Astrocyte of the spinal cord (primary cell): Measurements from ENCODE around the gene LIPG.
"Not testable (repeated sequence)": the region's sequence is repeated elsewhere in the genome, so short reads cannot be mapped to it uniquely, and the experiment has no call there.

Experiments used
- DNase-seq: peaks from one replicate; pipeline ENCODE4 v3.0.0; 2011; ENCODE audit warnings: low read depth, low spot score
- H3K4me3 ChIP-seq: 2 replicates; pipeline ENCODE4 v1.5.1; 2011; ENCODE audit warnings: low read depth, mild to moderate bottlenecking, low read length, moderate library complexity
- in situ Hi-C: cut with HindIII; loops from 2 replicates; pipeline ENCODE4 v1.10.0; 2017; ENCODE audit warnings: low sequenced_read_pairs
- TF ChIP-seq, protein P1 (sequence below): IDR thresholded peaks from 2 replicates; pipeline ENCODE4 v1.5.1; 2012; ENCODE audit warnings: low read depth, mild to moderate bottlenecking, low read length, inconsistent platforms

The LIPG gene

DNA sequence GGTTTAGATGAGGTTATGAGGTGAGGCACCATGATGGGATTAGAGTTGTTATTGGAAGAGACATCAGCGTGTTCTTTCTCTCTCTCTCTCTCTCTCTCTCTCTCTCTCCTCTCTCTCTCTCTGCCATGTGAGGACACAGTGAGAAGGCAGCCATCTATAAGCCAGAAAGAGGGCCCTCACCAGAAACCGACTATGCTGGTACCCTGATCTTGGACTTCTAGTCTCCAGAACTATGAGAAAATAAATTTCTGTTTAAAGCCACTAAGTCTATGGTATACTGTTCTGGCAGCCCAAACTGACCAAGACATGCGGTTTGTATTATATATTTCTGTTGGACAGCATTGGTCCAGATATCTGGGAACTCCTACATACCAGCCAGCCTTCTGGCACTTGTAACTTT, 3.5 kb upstream of the LIPG start:
- TF ChIP-seq, protein P1, sequence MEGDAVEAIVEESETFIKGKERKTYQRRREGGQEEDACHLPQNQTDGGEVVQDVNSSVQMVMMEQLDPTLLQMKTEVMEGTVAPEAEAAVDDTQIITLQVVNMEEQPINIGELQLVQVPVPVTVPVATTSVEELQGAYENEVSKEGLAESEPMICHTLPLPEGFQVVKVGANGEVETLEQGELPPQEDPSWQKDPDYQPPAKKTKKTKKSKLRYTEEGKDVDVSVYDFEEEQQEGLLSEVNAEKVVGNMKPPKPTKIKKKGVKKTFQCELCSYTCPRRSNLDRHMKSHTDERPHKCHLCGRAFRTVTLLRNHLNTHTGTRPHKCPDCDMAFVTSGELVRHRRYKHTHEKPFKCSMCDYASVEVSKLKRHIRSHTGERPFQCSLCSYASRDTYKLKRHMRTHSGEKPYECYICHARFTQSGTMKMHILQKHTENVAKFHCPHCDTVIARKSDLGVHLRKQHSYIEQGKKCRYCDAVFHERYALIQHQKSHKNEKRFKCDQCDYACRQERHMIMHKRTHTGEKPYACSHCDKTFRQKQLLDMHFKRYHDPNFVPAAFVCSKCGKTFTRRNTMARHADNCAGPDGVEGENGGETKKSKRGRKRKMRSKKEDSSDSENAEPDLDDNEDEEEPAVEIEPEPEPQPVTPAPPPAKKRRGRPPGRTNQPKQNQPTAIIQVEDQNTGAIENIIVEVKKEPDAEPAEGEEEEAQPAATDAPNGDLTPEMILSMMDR, result no peak
- DNase-seq, result no peak
- in situ Hi-C loops, result no loop called here
- no peak overlapping the region for H3K4me3 ChIP-seq

GRCh38 chr18:49559326-49559931, 2.4 kb upstream of the LIPG start:
- TF ChIP-seq, protein P1, result peak; percentile 55
- in situ Hi-C loops, H3K4me3 ChIP-seq: not testable (repeated sequence)
- DNase-seq, result peak; percentile 61

DNA sequence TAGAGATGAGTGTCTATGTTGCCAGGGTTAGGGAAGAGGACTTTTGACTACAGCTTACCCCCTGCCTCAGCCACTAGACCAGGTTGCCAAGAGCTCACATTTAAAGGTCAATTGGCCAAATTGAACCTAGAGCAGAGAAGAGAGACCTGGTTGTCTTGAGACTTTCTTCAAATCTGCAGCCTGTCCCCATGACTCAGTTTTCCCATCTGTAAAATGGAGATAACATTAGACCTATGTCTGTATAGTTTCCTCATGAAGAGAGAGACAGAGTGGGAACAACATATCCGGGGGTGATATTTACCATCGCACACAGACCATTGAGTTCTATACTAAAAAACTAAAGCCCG, 1.6 kb upstream of the LIPG start:
- H3K4me3 ChIP-seq, result no peak overlapping the region
- DNase-seq, result no peak
- in situ Hi-C loops, result no loop called here
- TF ChIP-seq, protein P1, result no peak

DNA sequence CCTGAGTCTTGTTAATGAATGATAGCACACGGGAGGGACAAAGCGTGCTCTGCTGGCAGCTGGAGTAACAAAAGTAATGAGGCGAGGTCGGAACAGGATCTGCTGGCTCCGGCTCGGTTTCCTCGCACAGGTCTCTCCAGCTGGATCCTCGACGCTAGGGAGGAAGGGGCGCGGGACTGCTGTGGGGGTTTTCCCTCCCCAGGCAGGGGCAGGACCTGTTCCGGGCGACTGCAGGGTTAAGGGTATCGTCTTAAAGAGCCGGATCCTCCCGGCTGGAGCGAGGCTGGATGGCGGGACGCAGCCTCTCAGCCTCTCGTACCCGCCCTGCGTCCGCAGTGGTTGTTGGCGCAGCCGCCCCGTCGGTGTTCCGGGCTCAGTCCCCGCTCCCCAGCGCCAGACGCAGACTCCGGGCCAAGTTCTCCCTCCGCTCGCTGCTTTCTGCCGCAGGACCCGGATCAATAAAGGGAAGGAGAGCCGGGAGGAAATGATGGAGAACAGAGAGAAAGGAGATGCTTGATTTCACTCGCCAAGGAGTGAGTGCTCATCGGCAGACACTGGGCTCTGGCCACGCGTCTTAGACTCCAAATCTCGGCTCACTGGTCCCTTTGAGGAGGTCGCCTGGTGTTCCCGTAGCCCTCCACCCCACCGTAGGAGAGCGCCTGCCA, 1.1 kb upstream of the LIPG start:
- peak overlapping the region; percentile 48 for H3K4me3 ChIP-seq
- no peak for DNase-seq
- in situ Hi-C loops, result no loop called here
- TF ChIP-seq, protein P1, result no peak

- peak overlapping the region; percentile 48 for H3K4me3 ChIP-seq
- TF ChIP-seq, protein P1, result no peak
- DNase-seq, result no peak
- in situ Hi-C loops, result no loop called here
Observed at GRCh38 chr18:49562481-49563129, 748 bp downstream of the LIPG start.

DNA sequence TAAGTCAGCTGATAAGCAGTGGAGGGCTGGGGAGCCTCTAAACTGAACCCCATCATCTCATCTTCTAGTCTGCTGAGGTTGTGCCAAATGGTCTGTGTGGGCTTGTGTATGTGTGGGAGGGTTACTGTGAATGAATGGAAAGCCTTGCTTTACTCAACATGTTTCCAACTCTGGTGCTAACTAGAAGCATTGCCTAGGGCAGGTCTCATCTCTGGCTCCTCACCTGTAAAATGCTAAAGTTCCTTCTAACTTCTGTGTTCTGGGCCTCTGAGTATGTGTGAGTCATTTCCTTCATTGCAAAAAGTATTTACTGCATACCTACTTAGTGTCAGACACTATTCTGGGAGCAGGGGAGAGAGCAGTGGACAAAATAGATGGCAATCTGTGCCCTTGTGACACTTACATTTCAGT, 1.3 kb downstream of the LIPG start:
- no peak for DNase-seq
- H3K4me3 ChIP-seq, result peak overlapping the region; percentile 48
- in situ Hi-C loops, result no loop called here
- TF ChIP-seq, protein P1, result no peak
